HG03135 (cell line): ENCODE data around the gene C11orf21.
"Not testable (repeated sequence)": the region's sequence is repeated elsewhere in the genome, so short reads cannot be mapped to it uniquely, and the experiment has no call there.

Source experiments
- ATAC-seq: cut with Tn5 transposase; IDR thresholded peaks from one replicate; pipeline ENCODE4 v1.9.1; 2021; ENCODE audit warnings: mild to moderate bottlenecking, moderate library complexity; ENCODE audit not compliant: unreplicated experiment

Gene C11orf21

GRCh38 chr11:2297623-2298030, 4.1 kb downstream of the C11orf21 start:
- ATAC-seq, result no peak

- ATAC-seq, result no peak
Measured at GRCh38 chr11:2296913-2297622, 4.7 kb downstream of the C11orf21 start.

GRCh38 chr11:2295971-2296912, 5.5 kb downstream of the C11orf21 start:
- no peak for ATAC-seq

- ATAC-seq, result no peak
Measured at GRCh38 chr11:2294926-2295290, 6.8 kb downstream of the C11orf21 start.

- no peak for ATAC-seq
Measured at GRCh38 chr11:2293984-2294925, 7.5 kb downstream of the C11orf21 start.

- no peak for ATAC-seq
Measured at GRCh38 chr11:2293531-2293971, 8.2 kb downstream of the C11orf21 start.

GRCh38 chr11:2290351-2290841, 11.3 kb downstream of the C11orf21 start:
- no peak for ATAC-seq

- no peak for ATAC-seq
Measured at GRCh38 chr11:2289859-2290258, 11.9 kb downstream of the C11orf21 start.

GRCh38 chr11:2289350-2289749, 12.4 kb downstream of the C11orf21 start:
- ATAC-seq, result no peak

GRCh38 chr11:2287091-2287490, 14.6 kb downstream of the C11orf21 start:
- no peak for ATAC-seq

GRCh38 chr11:2286350-2286749, 15.4 kb downstream of the C11orf21 start:
- not testable (repeated sequence) for ATAC-seq

GRCh38 chr11:2280208-2280607, 21.5 kb downstream of the C11orf21 start:
- ATAC-seq, result no peak

GRCh38 chr11:2277933-2278523, 23.7 kb downstream of the C11orf21 start:
- ATAC-seq, result no peak

GRCh38 chr11:2277008-2277346, 24.7 kb downstream of the C11orf21 start:
- ATAC-seq, result no peak

- no peak for ATAC-seq
Measured at GRCh38 chr11:2276280-2277007, 25.3 kb downstream of the C11orf21 start.

GRCh38 chr11:2275334-2276279, 26.1 kb downstream of the C11orf21 start:
- ATAC-seq, result no peak

GRCh38 chr11:2273771-2274170, 27.9 kb downstream of the C11orf21 start:
- no peak for ATAC-seq

- ATAC-seq, result no peak
Measured at GRCh38 chr11:2273311-2273710, 28.4 kb downstream of the C11orf21 start.

GRCh38 chr11:2272946-2273280, 28.8 kb downstream of the C11orf21 start:
- ATAC-seq, result no peak
